ENCODE measurements around the gene RAB11FIP4.

GRCh38 chr17:31572341-31572740, 180.9 kb downstream of the RAB11FIP4 start:
- TF ChIP-seq POLR2A (IDR thresholded peaks at IDR 0.05; ENCODE audit: low read depth, low read length) (no peak), EZH2 (IDR thresholded peaks at IDR 0.05; ENCODE audit: borderline replicate concordance, low read depth, low read length, severe bottlenecking) (no peak), CTCF (IDR thresholded peaks at IDR 0.05; ENCODE audit: extremely low read depth in 1 of 2, insufficient read depth in 1 of 2, low read depth in 1 of 2, low read length in 2 of 2) (no peak), MAX (IDR thresholded peaks at IDR 0.05; ENCODE audit: insufficient read depth, insufficient read length) (no peak), JUN (IDR thresholded peaks at IDR 0.05; ENCODE audit: borderline replicate concordance, insufficient read depth, insufficient read length, low read depth) (no peak), FOS (IDR thresholded peaks at IDR 0.05; ENCODE audit: borderline replicate concordance, insufficient read depth, low read length) (no peak), POLR2AphosphoS5 (IDR thresholded peaks at IDR 0.05; ENCODE audit: insufficient read depth, low read depth, low read length) (no peak), MYC (IDR thresholded peaks at IDR 0.05; ENCODE audit: low read depth, low read length) (no peak), GATA2 (IDR thresholded peaks at IDR 0.05; ENCODE audit: insufficient read depth, insufficient read length, low read depth, low read length) (no peak)
